Measurements from ENCODE around the gene SLC7A9. TPM values are rescaled to one million over a fixed set of nuclear protein-coding genes. Genes with fewer than 3 reads are reported as not detected.
"Not testable (repeated sequence)": the region's sequence is repeated elsewhere in the genome, so short reads cannot be mapped to it uniquely, and the experiment has no call there.

SLC7A9 gene
- total RNA-seq, 2 experiments from 2014 or later, result 0.28 TPM; not detected in 1

- H3K36me3 ChIP-seq (ENCODE audit: insufficient read depth, low read length); H3K27ac ChIP-seq (ENCODE audit: low read depth in 1 of 2, low read length in 2 of 2); CTCF ChIA-PET; intact Hi-C loops (cut with DNase I, micrococcal nuclease); H3K27me3 ChIP-seq (ENCODE audit: control insufficient read depth in 1 of 2, insufficient read depth in 2 of 2, low read length in 2 of 2); H3K9me3 ChIP-seq (ENCODE audit: control insufficient read depth in 1 of 2, insufficient read depth in 1 of 2, low read length in 2 of 2); ATAC-seq (ENCODE audit: poor library complexity); H3K36me3 Mint-ChIP-seq (ENCODE audit: low read depth); H3K9me3 Mint-ChIP-seq; H3K27me3 Mint-ChIP-seq; H3K4me3 ChIP-seq (ENCODE audit: low read length); H3K27ac Mint-ChIP-seq; H3K4me3 Mint-ChIP-seq; DNase-seq; H3K4me1 Mint-ChIP-seq (ENCODE audit: low read depth); POLR2A ChIA-PET: not testable (repeated sequence)
- H3K4me1 ChIP-seq (ENCODE audit: insufficient read depth, low read length), result peaks cover 12% of the 10 kb centered on the region
Measured at GRCh38 chr19:32832094-32832493, 37.5 kb downstream of the SLC7A9 start.

DNA sequence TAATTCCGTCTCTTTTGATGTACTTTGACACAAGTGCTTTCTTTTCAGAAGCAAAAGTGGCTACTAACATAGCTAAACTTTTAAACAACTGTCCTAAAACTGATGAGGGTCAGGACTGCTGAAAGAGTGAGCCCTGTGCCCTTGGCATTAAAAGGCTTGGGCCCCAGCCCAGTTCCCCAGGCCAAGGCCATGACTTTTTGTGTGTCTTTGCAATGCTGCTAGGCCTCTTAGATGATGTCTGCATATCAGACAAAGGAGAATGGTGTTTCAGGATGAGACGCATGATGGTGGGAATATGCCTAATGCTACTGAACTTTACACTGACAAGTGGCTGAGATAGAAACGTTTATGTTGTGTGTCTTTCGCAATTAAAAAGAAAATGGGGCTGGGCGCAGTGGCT is 38.0 kb downstream of the SLC7A9 start:
- DNase-seq (no peak), ATAC-seq (ENCODE audit: poor library complexity) (no peak)
- no peak overlapping the region for H3K27ac ChIP-seq (ENCODE audit: low read depth in 1 of 2, low read length in 2 of 2)
- no peaks in the 10 kb centered on the region for H3K9me3 Mint-ChIP-seq
- ChIA-PET CTCF (no interaction called here), POLR2A (no interaction called here)
- no peak overlapping the region for H3K27ac Mint-ChIP-seq
- intact Hi-C loops (cut with DNase I, micrococcal nuclease), result no loop called here
- H3K4me3 Mint-ChIP-seq, result no peak overlapping the region
- peaks cover 12% of the 10 kb centered on the region for H3K4me1 ChIP-seq (ENCODE audit: insufficient read depth, low read length)
- TF ChIP-seq, protein P1, sequence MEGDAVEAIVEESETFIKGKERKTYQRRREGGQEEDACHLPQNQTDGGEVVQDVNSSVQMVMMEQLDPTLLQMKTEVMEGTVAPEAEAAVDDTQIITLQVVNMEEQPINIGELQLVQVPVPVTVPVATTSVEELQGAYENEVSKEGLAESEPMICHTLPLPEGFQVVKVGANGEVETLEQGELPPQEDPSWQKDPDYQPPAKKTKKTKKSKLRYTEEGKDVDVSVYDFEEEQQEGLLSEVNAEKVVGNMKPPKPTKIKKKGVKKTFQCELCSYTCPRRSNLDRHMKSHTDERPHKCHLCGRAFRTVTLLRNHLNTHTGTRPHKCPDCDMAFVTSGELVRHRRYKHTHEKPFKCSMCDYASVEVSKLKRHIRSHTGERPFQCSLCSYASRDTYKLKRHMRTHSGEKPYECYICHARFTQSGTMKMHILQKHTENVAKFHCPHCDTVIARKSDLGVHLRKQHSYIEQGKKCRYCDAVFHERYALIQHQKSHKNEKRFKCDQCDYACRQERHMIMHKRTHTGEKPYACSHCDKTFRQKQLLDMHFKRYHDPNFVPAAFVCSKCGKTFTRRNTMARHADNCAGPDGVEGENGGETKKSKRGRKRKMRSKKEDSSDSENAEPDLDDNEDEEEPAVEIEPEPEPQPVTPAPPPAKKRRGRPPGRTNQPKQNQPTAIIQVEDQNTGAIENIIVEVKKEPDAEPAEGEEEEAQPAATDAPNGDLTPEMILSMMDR (IDR thresholded peaks at IDR 0.05), result no peak
- no peaks in the 10 kb centered on the region for H3K9me3 ChIP-seq (ENCODE audit: control insufficient read depth in 1 of 2, insufficient read depth in 1 of 2, low read length in 2 of 2)
- no peaks in the 10 kb centered on the region for H3K27me3 Mint-ChIP-seq
- peaks cover 9% of the 10 kb centered on the region for H3K4me1 Mint-ChIP-seq (ENCODE audit: low read depth)
- H3K36me3 ChIP-seq (ENCODE audit: insufficient read depth, low read length), result no peaks in the 10 kb centered on the region
- H3K27me3 ChIP-seq (ENCODE audit: control insufficient read depth in 1 of 2, insufficient read depth in 2 of 2, low read length in 2 of 2), result no peaks in the 10 kb centered on the region
- no peaks in the 10 kb centered on the region for H3K36me3 Mint-ChIP-seq (ENCODE audit: low read depth)
- H3K4me3 ChIP-seq (ENCODE audit: low read length), result no peak overlapping the region

DNA sequence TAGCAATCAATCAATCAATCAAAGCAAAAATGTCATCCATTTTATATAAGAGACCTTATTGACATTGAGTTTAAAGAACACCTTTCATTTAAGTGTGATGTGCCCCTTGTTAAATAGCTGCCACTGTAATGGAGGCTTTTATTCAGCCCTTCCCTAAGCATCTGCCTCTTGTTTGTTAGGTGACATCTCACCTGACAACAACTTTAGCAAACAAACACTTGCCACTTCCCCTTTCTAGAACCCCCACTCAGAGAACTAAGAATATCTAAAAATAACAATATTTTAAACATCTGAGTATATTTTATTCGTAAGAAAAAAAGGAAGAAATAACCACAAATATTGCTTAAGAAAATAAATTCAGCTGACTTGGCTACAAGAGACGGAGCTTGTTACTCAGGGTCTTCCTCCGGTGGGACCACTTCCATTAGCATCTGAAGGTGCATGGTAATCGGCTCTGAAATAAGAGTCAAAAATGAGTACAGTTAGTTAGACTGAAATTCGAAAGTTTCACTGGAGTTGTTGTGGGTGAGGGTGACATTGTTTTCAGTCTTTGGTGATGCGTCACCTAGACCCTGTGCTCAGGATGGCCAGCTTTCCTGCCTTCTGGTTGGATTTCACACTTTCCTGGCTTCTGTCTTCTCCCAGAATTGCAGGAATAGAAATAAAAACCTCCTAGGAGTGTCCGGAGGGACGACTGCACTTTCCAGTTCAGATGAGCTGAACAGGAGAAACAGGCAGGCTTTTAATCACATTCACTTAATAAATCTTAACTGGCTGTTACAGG is 39.1 kb downstream of the SLC7A9 start:
- no peak overlapping the region for H3K27ac ChIP-seq (ENCODE audit: low read depth in 1 of 2, low read length in 2 of 2)
- Mint-ChIP-seq H3K4me1 (ENCODE audit: low read depth) (peaks cover 9% of the 10 kb centered on the region), H3K36me3 (ENCODE audit: low read depth) (no peaks in the 10 kb centered on the region), H3K27ac (no peak overlapping the region), H3K27me3 (no peaks in the 10 kb centered on the region), H3K9me3 (no peaks in the 10 kb centered on the region), H3K4me3 (no peak overlapping the region)
- intact Hi-C loops (cut with DNase I, micrococcal nuclease), result no loop called here
- no peaks in the 10 kb centered on the region for H3K27me3 ChIP-seq (ENCODE audit: control insufficient read depth in 1 of 2, insufficient read depth in 2 of 2, low read length in 2 of 2)
- H3K9me3 ChIP-seq (ENCODE audit: control insufficient read depth in 1 of 2, insufficient read depth in 1 of 2, low read length in 2 of 2), result no peaks in the 10 kb centered on the region
- H3K4me1 ChIP-seq (ENCODE audit: insufficient read depth, low read length), result peaks cover 12% of the 10 kb centered on the region
- no peaks in the 10 kb centered on the region for H3K36me3 ChIP-seq (ENCODE audit: insufficient read depth, low read length)
- no peak overlapping the region for H3K4me3 ChIP-seq (ENCODE audit: low read length)
- no peak for ATAC-seq (ENCODE audit: poor library complexity)
- TF ChIP-seq, protein P1 (IDR thresholded peaks at IDR 0.05), result no peak
- DNase-seq, result no peak
- CTCF ChIA-PET, result no interaction called here
- POLR2A ChIA-PET, result no interaction called here

Measured in CD4-positive, alpha-beta T cell (primary cell).